LNCAP (cell line): Measurements from ENCODE around the gene SERPINB2.

ENCODE experiments used
- TF ChIP-seq, protein P1 (sequence below): fragments of 450-650 bp; IDR thresholded peaks from 2 replicates; pipeline ENCODE4 v1.5.1; 2017; ENCODE audit warnings: mild to moderate bottlenecking

Gene SERPINB2

DNA sequence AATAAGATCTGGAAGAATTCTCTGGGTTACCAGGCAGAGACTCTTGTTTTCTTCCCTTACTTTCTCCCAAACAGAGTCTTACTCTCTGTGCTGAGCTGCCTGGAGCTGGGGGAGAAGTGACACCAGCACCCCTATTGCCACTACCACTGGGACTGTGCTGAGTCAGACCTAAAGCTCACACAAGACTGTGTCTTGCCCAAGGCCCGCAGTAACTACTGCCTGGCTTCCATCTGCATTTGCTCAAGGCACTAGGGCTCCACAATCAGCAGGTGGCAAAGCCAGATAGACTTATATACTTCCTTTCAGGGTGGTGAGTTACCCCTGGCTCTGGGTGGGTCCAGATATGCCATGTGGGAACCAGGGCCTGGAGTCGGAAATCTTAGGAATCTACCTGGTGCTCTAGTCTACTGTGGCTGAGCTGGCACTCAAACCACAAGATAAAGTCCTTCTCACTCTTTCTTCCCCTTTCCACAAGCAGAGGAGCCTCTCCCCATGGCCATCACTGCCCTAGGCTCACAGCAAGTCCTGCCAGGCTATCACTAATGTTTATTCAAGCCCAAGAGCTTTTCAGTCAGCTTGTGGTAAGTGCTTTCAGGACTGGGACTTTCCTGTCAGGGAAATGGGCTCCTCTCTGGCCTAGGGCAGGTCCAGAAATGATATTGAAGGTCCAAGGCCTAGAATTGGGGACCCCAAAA lies 27.6 kb upstream of the SERPINB2 start:
- TF ChIP-seq, protein P1, sequence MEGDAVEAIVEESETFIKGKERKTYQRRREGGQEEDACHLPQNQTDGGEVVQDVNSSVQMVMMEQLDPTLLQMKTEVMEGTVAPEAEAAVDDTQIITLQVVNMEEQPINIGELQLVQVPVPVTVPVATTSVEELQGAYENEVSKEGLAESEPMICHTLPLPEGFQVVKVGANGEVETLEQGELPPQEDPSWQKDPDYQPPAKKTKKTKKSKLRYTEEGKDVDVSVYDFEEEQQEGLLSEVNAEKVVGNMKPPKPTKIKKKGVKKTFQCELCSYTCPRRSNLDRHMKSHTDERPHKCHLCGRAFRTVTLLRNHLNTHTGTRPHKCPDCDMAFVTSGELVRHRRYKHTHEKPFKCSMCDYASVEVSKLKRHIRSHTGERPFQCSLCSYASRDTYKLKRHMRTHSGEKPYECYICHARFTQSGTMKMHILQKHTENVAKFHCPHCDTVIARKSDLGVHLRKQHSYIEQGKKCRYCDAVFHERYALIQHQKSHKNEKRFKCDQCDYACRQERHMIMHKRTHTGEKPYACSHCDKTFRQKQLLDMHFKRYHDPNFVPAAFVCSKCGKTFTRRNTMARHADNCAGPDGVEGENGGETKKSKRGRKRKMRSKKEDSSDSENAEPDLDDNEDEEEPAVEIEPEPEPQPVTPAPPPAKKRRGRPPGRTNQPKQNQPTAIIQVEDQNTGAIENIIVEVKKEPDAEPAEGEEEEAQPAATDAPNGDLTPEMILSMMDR = no peak

DNA sequence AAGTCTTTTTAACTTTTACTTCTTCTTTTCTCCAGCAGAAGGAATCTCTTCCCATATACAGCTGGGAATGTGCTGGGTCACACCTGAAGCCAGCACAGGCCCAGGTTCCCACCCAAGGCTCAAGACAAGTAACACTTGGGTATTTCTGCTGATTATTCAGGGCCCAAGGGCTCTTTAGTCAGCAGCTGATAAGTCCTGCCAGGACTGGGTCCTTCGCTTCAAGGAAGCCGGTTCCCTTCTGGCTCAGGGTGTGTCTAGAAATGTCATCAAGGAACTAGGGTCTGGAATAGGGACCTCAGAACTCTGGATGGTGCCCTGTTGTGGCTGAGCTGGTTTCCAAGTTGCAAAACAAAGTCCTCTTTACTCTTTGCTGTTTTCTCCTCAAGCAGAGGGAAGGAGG lies 27.0 kb upstream of the SERPINB2 start:
- TF ChIP-seq, protein P1 = no peak

DNA sequence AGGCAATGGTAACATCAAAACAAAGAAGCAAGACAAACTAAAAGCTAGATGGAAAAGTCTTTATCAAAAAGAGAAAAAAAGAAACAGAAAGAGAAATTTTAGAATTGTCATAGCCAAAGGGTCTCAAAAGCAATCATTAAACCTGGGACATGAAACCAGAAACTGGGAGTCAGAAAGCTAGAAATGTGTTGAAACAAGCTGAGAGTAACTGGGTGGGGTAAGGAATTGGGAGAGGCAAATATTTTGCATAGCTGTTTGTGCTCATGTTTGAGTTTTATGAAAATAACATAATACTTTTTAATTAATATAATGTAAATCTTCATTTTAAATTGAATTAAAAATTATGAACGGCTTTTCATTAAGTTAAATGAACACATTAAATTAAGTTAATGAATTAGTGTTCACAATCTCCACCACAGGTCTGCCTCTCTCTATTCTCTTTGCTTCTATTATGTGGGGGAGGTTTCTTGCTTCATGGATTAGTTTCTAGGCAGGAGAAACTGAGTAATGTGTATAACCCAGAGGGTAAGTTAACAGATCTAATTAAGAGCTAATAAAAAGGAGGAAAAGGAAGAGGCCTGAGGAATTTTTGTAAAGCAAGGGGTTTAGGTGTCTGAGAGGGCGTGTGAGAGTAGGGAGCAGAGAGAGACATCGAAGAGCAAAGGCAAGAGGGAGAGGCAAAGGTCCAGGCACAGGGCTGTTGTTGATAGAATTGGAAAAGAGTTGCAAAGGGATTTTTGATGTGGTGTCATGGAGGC lies 20.0 kb upstream of the SERPINB2 start:
- TF ChIP-seq, protein P1 = no peak

DNA sequence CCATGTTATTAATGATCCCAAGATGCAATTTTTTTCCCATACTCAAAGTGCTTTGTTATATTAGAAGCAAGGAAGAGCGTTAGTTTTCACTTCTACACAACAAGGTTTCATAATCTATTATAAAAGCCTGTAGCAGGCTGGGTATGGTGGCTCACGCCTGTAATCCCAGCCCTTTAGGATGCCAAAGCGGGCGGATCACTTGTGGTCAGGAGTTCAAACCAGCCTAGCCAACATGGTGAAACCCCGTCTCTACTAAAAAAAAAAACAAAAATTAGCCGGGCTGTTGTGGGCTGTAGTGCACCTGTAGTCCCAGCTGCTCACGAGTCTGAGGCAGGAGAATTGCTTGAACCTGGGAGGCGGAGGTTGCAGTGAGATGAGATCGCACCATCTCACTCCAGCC lies 19.0 kb upstream of the SERPINB2 start:
- TF ChIP-seq, protein P1 = no peak

DNA sequence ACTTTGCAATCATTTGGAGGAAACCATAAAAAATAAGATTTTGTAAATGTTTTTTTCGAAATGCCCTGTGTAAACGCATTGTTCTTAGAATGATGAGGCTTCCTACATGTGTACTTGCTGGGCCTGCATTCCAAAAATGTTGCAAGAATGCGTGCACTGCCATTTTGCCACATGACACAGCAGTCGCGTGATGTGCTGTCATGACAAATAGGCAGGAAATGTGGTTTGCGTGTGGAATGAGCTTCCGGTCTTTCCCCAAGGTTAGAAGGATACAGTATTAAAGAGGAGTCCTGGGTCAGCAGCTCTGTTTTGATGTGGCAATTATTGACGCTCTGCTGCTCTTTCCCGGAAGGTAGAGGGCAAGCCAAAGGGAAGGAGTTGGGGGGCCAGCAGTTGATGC lies 18.1 kb upstream of the SERPINB2 start:
- TF ChIP-seq, protein P1 = no peak

DNA sequence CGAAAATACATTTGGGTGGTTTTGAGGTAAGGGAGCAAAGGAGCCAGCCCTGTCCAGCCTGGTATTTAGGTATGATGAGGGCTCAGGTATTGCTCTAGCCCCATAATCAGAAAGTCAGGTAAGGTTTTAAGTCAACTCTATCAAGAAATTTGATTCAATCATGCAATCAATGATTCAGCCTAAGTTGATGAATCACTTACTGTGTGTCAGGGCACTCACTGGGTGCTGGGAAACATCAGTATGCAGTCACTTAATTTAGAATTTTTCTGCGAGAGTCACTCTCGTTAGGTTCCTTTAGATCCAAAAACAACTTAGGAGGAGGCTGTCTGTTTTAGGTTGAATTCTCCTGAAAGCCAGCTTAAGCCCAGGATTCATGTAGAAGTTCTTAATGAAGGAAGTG lies 17.7 kb upstream of the SERPINB2 start:
- TF ChIP-seq, protein P1 = no peak

DNA sequence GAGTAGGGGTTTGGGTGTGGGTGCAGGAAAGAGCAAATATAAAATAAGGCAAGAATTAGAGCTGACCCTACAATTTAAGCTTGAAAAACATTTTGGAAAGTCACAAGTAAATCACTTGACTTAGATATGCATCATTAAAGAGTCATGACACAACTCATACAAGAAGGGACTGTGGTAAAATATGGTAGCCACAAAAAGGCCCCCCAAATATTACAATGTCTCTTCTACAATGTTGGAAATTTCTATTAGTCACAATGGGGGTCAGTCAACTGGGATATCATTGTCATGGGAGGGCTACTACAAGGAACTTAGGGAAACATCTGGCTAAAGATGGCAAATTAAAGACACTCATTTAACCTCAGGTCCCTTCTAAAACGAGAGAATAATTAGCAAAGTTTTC lies 15.7 kb upstream of the SERPINB2 start:
- TF ChIP-seq, protein P1 = no peak
